GM19351 (cell line): Measurements from ENCODE around the gene ENC1.

Experiments
- ATAC-seq: cut with Tn5 transposase; IDR thresholded peaks from one replicate; pipeline ENCODE4 v1.9.1; 2021; ENCODE audit warnings: mild to moderate bottlenecking, moderate library complexity; ENCODE audit not compliant: unreplicated experiment

ENC1 gene

GRCh38 chr5:74659172-74659571, 18.6 kb upstream of the ENC1 start:
- no peak for ATAC-seq

GRCh38 chr5:74657165-74657564, 16.6 kb upstream of the ENC1 start:
- ATAC-seq, result no peak

GRCh38 chr5:74655716-74656115, 15.2 kb upstream of the ENC1 start:
- ATAC-seq, result no peak

- ATAC-seq, result no peak
These were observed 14.7 kb upstream of the ENC1 start for GRCh38 chr5:74655206-74655605.

- no peak for ATAC-seq
These were observed 13.5 kb upstream of the ENC1 start for GRCh38 chr5:74653991-74654390.

GRCh38 chr5:74652576-74652975, 12.0 kb upstream of the ENC1 start:
- ATAC-seq, result no peak

GRCh38 chr5:74651710-74652109, 11.2 kb upstream of the ENC1 start:
- no peak for ATAC-seq

GRCh38 chr5:74649421-74649973, 9.0 kb upstream of the ENC1 start:
- ATAC-seq, result no peak

GRCh38 chr5:74648835-74649293, 8.3 kb upstream of the ENC1 start:
- ATAC-seq, result peak; percentile 69

GRCh38 chr5:74647096-74647495, 6.6 kb upstream of the ENC1 start:
- no peak for ATAC-seq

GRCh38 chr5:74643111-74643562, 2.6 kb upstream of the ENC1 start:
- ATAC-seq, result no peak

- no peak for ATAC-seq
These were observed 2.0 kb upstream of the ENC1 start for GRCh38 chr5:74642543-74642863.

GRCh38 chr5:74641735-74642542, 1.4 kb upstream of the ENC1 start:
- no peak for ATAC-seq

- peak; percentile 32 for ATAC-seq
These were observed 616 bp upstream of the ENC1 start for GRCh38 chr5:74640954-74641734.

- ATAC-seq, result peak; percentile 18
These were observed 600 bp downstream of the ENC1 start for GRCh38 chr5:74639807-74640449.

GRCh38 chr5:74638970-74639806, 1.3 kb downstream of the ENC1 start:
- ATAC-seq, result peak; percentile 30

GRCh38 chr5:74638544-74638969, 2.0 kb downstream of the ENC1 start:
- no peak for ATAC-seq

- no peak for ATAC-seq
These were observed 4.0 kb downstream of the ENC1 start for GRCh38 chr5:74636552-74636951.

GRCh38 chr5:74636149-74636548, 4.4 kb downstream of the ENC1 start:
- no peak for ATAC-seq

- ATAC-seq, result no peak
These were observed 5.8 kb downstream of the ENC1 start for GRCh38 chr5:74634611-74635286.
